Liver (tissue), 9 donors: ENCODE data around the gene CX3CR1. TPM values are rescaled to one million over a fixed set of nuclear protein-coding genes. Genes with fewer than 3 reads are reported as not detected.
A peak's percentile ranks its signal among the peaks of the same experiment; 100 is the strongest.

Source experiments
- DNase-seq: peaks from one replicate; pipeline ENCODE4 v3.0.0-alpha.2; 2017; ENCODE audit warnings: low spot score
- H3K27ac ChIP-seq, 2 donors: one replicate each; pipeline ENCODE4 v1.7.0; 2013; ENCODE audit warnings: inconsistent platforms in 2 of 2, low read length in 2 of 2, control low read depth in 1 of 2, low read depth in 1 of 2, mild to moderate bottlenecking in 1 of 2
- H3K27me3 ChIP-seq, 4 donors: one replicate each; pipeline versions ENCODE4 v1.6.1 to v1.7.0; 2013; ENCODE audit warnings: low read length in 3 of 4, inconsistent platforms in 1 of 4, mild to moderate bottlenecking in 1 of 4, moderate library complexity in 1 of 4; ENCODE audit not compliant: control insufficient read depth in 4 of 4, insufficient read depth in 4 of 4
- H3K36me3 ChIP-seq, 4 donors: one replicate each; pipeline versions ENCODE4 v1.6.1 to v1.7.0; 2013; ENCODE audit warnings: low read length in 3 of 4, mild to moderate bottlenecking in 3 of 4, low read depth in 1 of 4, moderate library complexity in 1 of 4; ENCODE audit not compliant: control insufficient read depth in 4 of 4, insufficient read depth in 3 of 4
- H3K4me1 ChIP-seq, 4 donors: one replicate each; pipeline versions ENCODE4 v1.6.1 to v1.7.0; 2013; ENCODE audit warnings: low read length in 3 of 4, mild to moderate bottlenecking in 3 of 4, moderate library complexity in 1 of 4; ENCODE audit not compliant: control insufficient read depth in 4 of 4, insufficient read depth in 4 of 4
- H3K4me3 ChIP-seq, 3 donors: one replicate each; pipeline versions ENCODE4 v1.6.1 to v1.7.0; 2013; ENCODE audit warnings: low read length in 3 of 3, control low read depth in 1 of 3, low read depth in 1 of 3, mild to moderate bottlenecking in 1 of 3
- H3K9ac ChIP-seq, 2 donors: one replicate each; pipeline ENCODE4 v1.7.0; 2013; ENCODE audit warnings: low read length in 2 of 2, mild to moderate bottlenecking in 2 of 2, moderate library complexity in 2 of 2, control low read depth in 1 of 2, low read depth in 1 of 2
- H3K9me3 ChIP-seq, 4 donors: one replicate each; pipeline versions ENCODE4 v1.6.1 to v1.7.0; 2013; ENCODE audit warnings: low read length in 3 of 4; ENCODE audit not compliant: control insufficient read depth in 4 of 4
- CTCF ChIP-seq: fragments of 150-350 bp; IDR thresholded peaks from 2 replicates; pipeline ENCODE4 v1.5.1; 2017; ENCODE audit warnings: improper control_type of control experiment, low read depth, low read length; ENCODE audit not compliant: missing input control
- EGR1 ChIP-seq, 2 donors: IDR thresholded peaks; 2 replicates each; pipeline ENCODE4 v1.6.1; 2016 to 2018; ENCODE audit warnings: antibody characterized with exemption in 2 of 2, low read depth in 2 of 2
- FOXA1 ChIP-seq: IDR thresholded peaks from 2 replicates; pipeline ENCODE4 v1.6.1; 2016; ENCODE audit warnings: antibody characterized with exemption
- GABPA ChIP-seq, 2 donors: IDR thresholded peaks in 1 of 2; conservative IDR thresholded peaks in 1 of 2; 2 replicates each; pipeline ENCODE4 v1.6.1; 2016; ENCODE audit warnings: antibody characterized with exemption in 2 of 2, mild to moderate bottlenecking in 1 of 2, moderate library complexity in 1 of 2
- HNF4A ChIP-seq, 2 donors: conservative IDR thresholded peaks; 2 replicates each; pipeline ENCODE4 v1.6.1; 2016; ENCODE audit warnings: antibody characterized with exemption in 2 of 2, mild to moderate bottlenecking in 2 of 2
- HNF4G ChIP-seq: IDR thresholded peaks from 2 replicates; pipeline ENCODE4 v1.6.1; 2016; ENCODE audit warnings: antibody characterized with exemption
- JUND ChIP-seq, 2 donors: IDR thresholded peaks; 2 replicates each; pipeline ENCODE4 v1.6.1; 2016; ENCODE audit warnings: antibody characterized with exemption in 2 of 2
- MAX ChIP-seq: IDR thresholded peaks from 2 replicates; pipeline ENCODE4 v1.6.1; 2016; ENCODE audit warnings: antibody characterized with exemption
- NR2F2 ChIP-seq: IDR thresholded peaks from 2 replicates; pipeline ENCODE4 v1.6.1; 2016; ENCODE audit warnings: antibody characterized with exemption
- REST ChIP-seq: IDR thresholded peaks from 2 replicates; pipeline ENCODE4 v1.6.1; 2016; ENCODE audit warnings: antibody characterized with exemption, mild to moderate bottlenecking
- RXRA ChIP-seq, 2 donors: IDR thresholded peaks; 2 replicates each; pipeline ENCODE4 v1.6.1; 2017 to 2018; ENCODE audit warnings: antibody characterized with exemption in 2 of 2, mild to moderate bottlenecking in 1 of 2
- SP1 ChIP-seq: IDR thresholded peaks from 2 replicates; pipeline ENCODE4 v1.6.1; 2018; ENCODE audit warnings: antibody characterized with exemption, mild to moderate bottlenecking
- TAF1 ChIP-seq: conservative IDR thresholded peaks from 2 replicates; pipeline ENCODE4 v1.6.1; 2016; ENCODE audit warnings: antibody characterized with exemption, mild to moderate bottlenecking
- YY1 ChIP-seq: IDR thresholded peaks from 2 replicates; pipeline ENCODE4 v1.6.1; 2016; ENCODE audit warnings: antibody characterized with exemption, mild to moderate bottlenecking
- ZBTB33 ChIP-seq: IDR thresholded peaks from 2 replicates; pipeline ENCODE4 v1.6.1; 2016; ENCODE audit warnings: antibody characterized with exemption
- WGBS: extraction: QIAGEN DNeasy Blood & Tissue Kit; methylation state at CpG from one replicate; pipeline ENCODE4 v1.1.7; 2013; 5-methylcytosine and 5-hydroxymethylcytosine counted together
- polyA plus RNA-seq, 2 donors: library from polyadenylated mRNA; stranded (reverse) in 1 of 2; unstranded in 1 of 2; fragments of 200-250 nt in 1 of 2; fragments of >200 nt in 1 of 2; fragmentation: Nextera tagmentation in 1 of 2; extraction: Ambion mirVana in 1 of 2; gene quantifications; one replicate each; pipeline versions ENCODE4 v1.2.1 to v1.2.3, GENCODE V29; 2013 to 2015
- total RNA-seq, 2 donors: library from RNA; depleted of rRNA; stranded (reverse); fragments of >200 nt; gene quantifications; one replicate each; pipeline ENCODE4 v1.2.3, GENCODE V29; 2014
- donor health status: healthy.
- donor health status: healthy.
- donor health status: healthy.
- donor health status: healthy.
- donor health status: healthy.

CX3CR1 gene
- total and polyA plus RNA-seq, 4 donors: 0.33 to 1.9 (median 0.55) TPM

- Histone ChIP-seq H3K9ac (no peak overlapping the region), H3K9me3 (no peaks in the 10 kb centered on the region), H3K27ac (no peak overlapping the region), H3K36me3 (no peaks in the 10 kb centered on the region), H3K4me3 (no peak overlapping the region), H3K27me3 (no peaks in the 10 kb centered on the region), H3K4me1 (no peaks in the 10 kb centered on the region)
- DNase-seq: peak; percentile 5
- TF ChIP-seq TAF1 (no peak), REST (no peak), ZBTB33 (no peak), CTCF (no peak), HNF4G (no peak), EGR1 (IDR thresholded peaks at IDR 0.05; ENCODE audit: low read depth in 2 of 2) (no peak), MAX (no peak)
- WGBS: 65% methylated on average over 5 of the region's 5 CpGs
These were observed 1.8 kb downstream of the CX3CR1 start for GRCh38 chr3:39277893-39278615.

GRCh38 chr3:39276746-39277145 lies 3.1 kb downstream of the CX3CR1 start:
- no peak for DNase-seq
- no peaks in the 10 kb centered on the region for H3K9me3 ChIP-seq
- H3K27ac ChIP-seq: no peak overlapping the region
- H3K4me3 ChIP-seq: no peak overlapping the region
- TF ChIP-seq SP1: no peak
- TF ChIP-seq EGR1 (IDR thresholded peaks at IDR 0.05; ENCODE audit: low read depth in 2 of 2): no peak
- TF ChIP-seq ZBTB33: no peak
- TF ChIP-seq TAF1: no peak
- no peak for TF ChIP-seq HNF4A (conservative IDR thresholded peaks at IDR 0.05)
- no peak for TF ChIP-seq NR2F2
- no peak for TF ChIP-seq JUND (IDR thresholded peaks at IDR 0.05)
- no peak for TF ChIP-seq RXRA (IDR thresholded peaks at IDR 0.05)
- no peak for TF ChIP-seq FOXA1
- TF ChIP-seq YY1: no peak
- TF ChIP-seq GABPA (IDR thresholded peaks at IDR 0.05 in 1 of 2, conservative IDR thresholded peaks at IDR 0.05 in 1 of 2): no peak
- no peaks in the 10 kb centered on the region for H3K36me3 ChIP-seq
- no peak overlapping the region for H3K9ac ChIP-seq
- H3K27me3 ChIP-seq: no peaks in the 10 kb centered on the region
- H3K4me1 ChIP-seq: no peaks in the 10 kb centered on the region
